Measurements from ENCODE around the gene SYCN.

SYCN gene

GRCh38 chr19:39193803-39194202, 10.3 kb downstream of the SYCN start:
- no peak for DNase-seq (ENCODE audit: low read depth)

- DNase-seq (ENCODE audit: low read depth): no peak
These were observed 11.2 kb downstream of the SYCN start for GRCh38 chr19:39192846-39193245.

- no peak for DNase-seq (ENCODE audit: low read depth)
These were observed 13.3 kb downstream of the SYCN start for GRCh38 chr19:39190768-39191167.

- DNase-seq (ENCODE audit: low read depth): no peak
These were observed 15.1 kb downstream of the SYCN start for GRCh38 chr19:39188960-39189359.

GRCh38 chr19:39187552-39187943, 16.5 kb downstream of the SYCN start:
- no peak for DNase-seq (ENCODE audit: low read depth)

- no peak for DNase-seq (ENCODE audit: low read depth)
These were observed 17.7 kb downstream of the SYCN start for GRCh38 chr19:39186391-39186790.

GRCh38 chr19:39183104-39183503, 21.0 kb downstream of the SYCN start:
- DNase-seq (ENCODE audit: low read depth): no peak

- DNase-seq (ENCODE audit: low read depth): no peak
These were observed 21.9 kb downstream of the SYCN start for GRCh38 chr19:39182174-39182505.

- DNase-seq (ENCODE audit: low read depth): no peak
These were observed 22.4 kb downstream of the SYCN start for GRCh38 chr19:39181500-39182173.

GRCh38 chr19:39180749-39181148, 23.3 kb downstream of the SYCN start:
- no peak for DNase-seq (ENCODE audit: low read depth)

GRCh38 chr19:39179754-39180153, 24.3 kb downstream of the SYCN start:
- DNase-seq (ENCODE audit: low read depth): no peak

GRCh38 chr19:39178296-39179006, 25.6 kb downstream of the SYCN start:
- DNase-seq (ENCODE audit: low read depth): no peak

GRCh38 chr19:39177736-39178135, 26.3 kb downstream of the SYCN start:
- no peak for DNase-seq (ENCODE audit: low read depth)

GRCh38 chr19:39177110-39177699, 26.9 kb downstream of the SYCN start:
- no peak for DNase-seq (ENCODE audit: low read depth)

GRCh38 chr19:39175564-39175963, 28.5 kb downstream of the SYCN start:
- DNase-seq (ENCODE audit: low read depth): no peak

GRCh38 chr19:39174558-39175544, 29.2 kb downstream of the SYCN start:
- no peak for DNase-seq (ENCODE audit: low read depth)

- no peak for DNase-seq (ENCODE audit: low read depth)
These were observed 29.9 kb downstream of the SYCN start for GRCh38 chr19:39174142-39174541.

- DNase-seq (ENCODE audit: low read depth): no peak
These were observed 30.5 kb downstream of the SYCN start for GRCh38 chr19:39173502-39173991.

- DNase-seq (ENCODE audit: low read depth): no peak
These were observed 31.2 kb downstream of the SYCN start for GRCh38 chr19:39172700-39173501.

GRCh38 chr19:39171479-39172465, 32.3 kb downstream of the SYCN start:
- DNase-seq (ENCODE audit: low read depth): no peak

Data from T-helper 22 cell (primary cell).